IMR-90 (cell line): Measurements from ENCODE around the gene STK25.

ENCODE experiments used
- CEBPB ChIP-seq: IDR thresholded peaks from 2 replicates; pipeline ENCODE4 v1.6.1; 2012; ENCODE audit warnings: low read depth, low read length, improper control_type of control experiment
- MXI1 ChIP-seq: IDR thresholded peaks from 2 replicates; pipeline ENCODE4 v1.6.1; 2012; ENCODE audit warnings: low read depth, mild to moderate bottlenecking, low read length, moderate library complexity, borderline replicate concordance
- POLR2A ChIP-seq: IDR thresholded peaks from 2 replicates; pipeline ENCODE4 v1.6.1; 2012; ENCODE audit warnings: mild to moderate bottlenecking, low read depth, low read length
- RAD21 ChIP-seq: IDR thresholded peaks from 2 replicates; pipeline ENCODE4 v1.6.1; 2012; ENCODE audit warnings: low read length, improper control_type of control experiment
- TF ChIP-seq, protein P1 (sequence below): conservative IDR thresholded peaks from 2 replicates; pipeline ENCODE4 v1.5.1; 2012; ENCODE audit warnings: mild to moderate bottlenecking, low read depth, low read length, improper control_type of control experiment

GRCh38 chr2:241555711-241556110 is 47.3 kb upstream of the STK25 start:
- TF ChIP-seq CEBPB (no peak), POLR2A (no peak), MXI1 (no peak), RAD21 (no peak)
- TF ChIP-seq, protein P1, sequence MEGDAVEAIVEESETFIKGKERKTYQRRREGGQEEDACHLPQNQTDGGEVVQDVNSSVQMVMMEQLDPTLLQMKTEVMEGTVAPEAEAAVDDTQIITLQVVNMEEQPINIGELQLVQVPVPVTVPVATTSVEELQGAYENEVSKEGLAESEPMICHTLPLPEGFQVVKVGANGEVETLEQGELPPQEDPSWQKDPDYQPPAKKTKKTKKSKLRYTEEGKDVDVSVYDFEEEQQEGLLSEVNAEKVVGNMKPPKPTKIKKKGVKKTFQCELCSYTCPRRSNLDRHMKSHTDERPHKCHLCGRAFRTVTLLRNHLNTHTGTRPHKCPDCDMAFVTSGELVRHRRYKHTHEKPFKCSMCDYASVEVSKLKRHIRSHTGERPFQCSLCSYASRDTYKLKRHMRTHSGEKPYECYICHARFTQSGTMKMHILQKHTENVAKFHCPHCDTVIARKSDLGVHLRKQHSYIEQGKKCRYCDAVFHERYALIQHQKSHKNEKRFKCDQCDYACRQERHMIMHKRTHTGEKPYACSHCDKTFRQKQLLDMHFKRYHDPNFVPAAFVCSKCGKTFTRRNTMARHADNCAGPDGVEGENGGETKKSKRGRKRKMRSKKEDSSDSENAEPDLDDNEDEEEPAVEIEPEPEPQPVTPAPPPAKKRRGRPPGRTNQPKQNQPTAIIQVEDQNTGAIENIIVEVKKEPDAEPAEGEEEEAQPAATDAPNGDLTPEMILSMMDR, result no peak
